GM19324 (cell line): ENCODE results near the gene IL4.
A peak's percentile ranks its signal among the peaks of the same experiment; 100 is the strongest.

Experiments used
- ATAC-seq: cut with Tn5 transposase; IDR thresholded peaks from one replicate; pipeline ENCODE4 v1.9.1; 2021; ENCODE audit warnings: mild to moderate bottlenecking, moderate library complexity; ENCODE audit not compliant: unreplicated experiment, low FRiP score

The IL4 gene

DNA sequence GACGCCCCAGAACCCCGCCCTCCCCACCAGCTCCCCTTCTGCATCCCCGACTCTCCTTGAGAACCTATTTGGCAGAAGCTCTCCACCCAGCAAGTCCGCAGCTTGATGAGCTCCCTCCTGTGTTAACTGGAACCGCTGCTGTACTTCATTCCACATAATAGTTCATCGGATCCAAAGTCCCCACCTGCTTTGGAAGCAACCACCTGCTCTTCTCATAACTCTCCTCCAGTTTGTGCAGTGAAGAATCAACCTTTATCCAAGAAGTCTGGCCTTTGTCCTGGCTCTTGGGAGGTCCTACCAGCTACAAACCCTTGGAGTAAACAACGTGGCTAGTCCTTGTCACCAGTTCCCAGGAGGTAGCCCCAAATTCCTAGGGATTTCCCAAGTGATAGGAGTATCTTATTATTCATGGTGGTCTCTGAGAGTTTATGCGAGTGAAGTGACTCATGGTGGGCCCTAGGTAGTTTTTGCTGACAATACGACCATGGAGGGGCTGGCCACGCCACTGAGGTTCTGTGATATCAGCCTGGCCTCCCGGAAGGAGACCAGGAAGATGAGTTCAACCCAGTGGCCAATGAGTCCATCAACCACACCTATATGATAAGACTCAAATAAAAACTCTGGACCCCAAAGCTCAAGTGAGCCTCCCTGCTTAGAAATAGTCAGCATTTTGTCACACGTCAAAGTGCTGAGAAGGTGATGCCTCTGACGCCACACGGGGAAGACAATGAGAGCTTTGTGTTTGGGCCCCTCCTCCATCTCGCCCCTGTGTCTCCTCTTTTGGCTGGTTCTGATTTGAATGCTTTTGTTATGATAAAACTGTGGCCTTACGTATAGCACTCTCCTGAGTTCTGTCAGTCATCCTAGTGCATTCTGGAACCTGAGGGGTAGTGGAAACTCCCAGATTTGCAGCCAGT lies 3.6 kb upstream of the IL4 start:
- no peak for ATAC-seq

- no peak for ATAC-seq
These were observed 2.8 kb upstream of the IL4 start for GRCh38 chr5:132671000-132671399.

- no peak for ATAC-seq
These were observed 301 bp upstream of the IL4 start for GRCh38 chr5:132673488-132673887.

DNA sequence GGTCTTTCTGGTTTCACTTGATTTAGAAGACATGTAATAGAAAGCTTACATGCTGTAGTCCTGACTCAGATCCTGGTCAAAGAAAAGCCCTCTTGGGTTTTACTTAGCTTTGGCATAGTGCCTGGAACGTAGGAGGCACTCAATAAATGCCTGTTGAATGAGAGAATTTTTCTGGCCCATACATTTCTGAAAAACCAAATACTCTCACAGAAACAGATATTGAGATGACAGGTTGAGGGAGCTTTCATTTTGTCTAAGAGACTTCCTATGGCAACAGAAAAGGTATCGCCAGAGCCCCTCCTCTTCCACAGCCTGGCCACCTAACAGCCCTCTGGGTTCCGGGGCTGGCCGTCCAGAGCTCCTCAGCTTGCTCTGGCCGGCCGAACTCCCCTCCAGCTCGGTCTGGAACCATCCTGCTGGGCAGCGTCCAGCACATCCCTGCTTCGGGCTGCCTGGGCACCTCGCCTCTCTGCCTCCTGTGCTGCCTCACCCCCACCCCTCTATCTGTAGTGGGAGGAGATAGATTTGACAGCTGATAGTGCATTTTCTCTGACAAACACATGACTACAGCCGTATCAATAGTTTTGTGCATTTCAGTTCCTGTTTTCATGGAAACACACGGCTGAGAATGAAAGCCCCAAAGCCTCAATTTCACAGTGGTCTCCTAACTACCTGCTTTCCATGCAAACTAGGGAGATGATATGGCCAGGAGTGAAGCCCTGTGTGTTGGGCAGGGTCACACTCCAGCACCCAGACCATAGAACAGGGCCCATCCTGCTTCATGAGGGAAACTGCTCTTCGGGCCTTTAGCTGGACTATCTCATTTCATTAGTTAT lies 1.1 kb downstream of the IL4 start:
- ATAC-seq, result peak; percentile 75

DNA sequence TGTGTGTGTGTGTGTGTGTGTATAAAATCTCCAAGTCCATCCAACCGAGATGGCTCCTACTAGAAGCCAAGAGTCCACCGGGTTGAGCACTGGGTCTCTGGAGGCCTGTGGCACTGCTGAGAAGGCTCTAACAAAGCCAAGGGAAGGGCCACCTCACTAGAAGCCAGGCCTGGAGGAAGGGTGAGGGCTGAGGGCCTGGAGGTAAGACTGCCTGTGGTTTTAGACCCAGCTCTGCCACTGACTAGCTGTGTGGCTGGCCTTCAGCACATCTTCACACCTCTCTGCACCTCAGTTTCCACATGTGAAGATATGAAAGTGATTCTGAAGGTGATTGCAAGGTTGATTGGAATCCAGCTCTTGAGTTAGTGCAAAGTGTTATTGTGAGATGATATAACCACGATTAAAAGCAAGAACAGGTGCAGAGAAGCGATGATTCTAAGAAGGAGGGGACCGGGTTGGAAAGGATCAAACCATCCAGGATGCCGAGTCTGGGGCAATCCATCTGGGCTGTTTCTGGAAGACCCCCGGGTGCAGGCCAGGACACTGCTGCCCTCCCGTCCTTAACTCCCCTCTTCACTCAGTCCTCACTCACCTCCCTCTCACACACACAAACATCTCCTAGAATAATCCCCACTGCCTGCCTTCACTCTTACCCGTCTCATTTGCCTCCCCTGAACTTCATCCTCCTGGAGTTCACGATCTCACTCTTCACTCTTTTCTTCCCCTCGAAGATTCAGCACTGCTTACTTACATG lies 2.3 kb downstream of the IL4 start:
- no peak for ATAC-seq

- no peak for ATAC-seq
These were observed 3.4 kb downstream of the IL4 start for GRCh38 chr5:132677191-132677590.

- no peak for ATAC-seq
These were observed 4.1 kb downstream of the IL4 start for GRCh38 chr5:132677682-132678400.

DNA sequence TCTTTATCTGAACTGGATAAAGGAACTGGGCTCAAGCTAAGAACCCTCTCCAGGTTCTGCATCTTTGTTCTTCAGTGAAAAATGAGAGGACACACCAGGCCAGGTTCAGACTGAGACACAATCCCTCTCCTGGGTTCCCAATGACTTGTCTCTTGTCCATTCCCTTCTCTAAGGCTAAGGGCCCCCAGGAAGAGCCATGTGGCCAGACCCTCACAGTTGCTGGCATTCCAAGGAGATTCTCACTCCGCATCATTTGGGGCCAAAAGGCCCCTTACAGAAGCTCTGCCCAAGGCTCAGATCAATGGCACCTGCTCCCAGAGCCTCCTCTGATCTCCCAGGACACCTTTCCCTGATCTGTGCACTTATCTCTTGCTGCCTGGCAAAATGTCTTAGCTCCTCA lies 4.9 kb downstream of the IL4 start:
- no peak for ATAC-seq

DNA sequence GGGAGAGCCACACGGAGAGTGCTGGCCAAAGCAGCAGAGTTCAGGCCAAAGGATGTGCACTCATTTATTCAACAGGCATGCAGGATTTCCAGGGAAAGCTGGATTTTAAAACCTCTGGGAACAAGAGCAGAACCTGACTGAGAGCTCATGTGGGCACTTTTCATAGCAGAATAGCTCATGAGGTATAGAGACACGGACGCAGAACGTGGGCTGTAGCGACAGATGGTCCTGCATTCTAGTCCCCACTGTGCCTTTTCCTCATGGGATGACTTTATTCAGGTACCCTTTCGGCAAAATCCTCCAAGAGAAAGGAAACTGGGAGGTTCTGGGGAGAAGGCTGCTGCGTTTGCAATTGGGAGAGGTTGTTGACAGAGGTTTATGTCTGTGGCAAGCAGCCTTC lies 5.4 kb downstream of the IL4 start:
- ATAC-seq, result no peak

DNA sequence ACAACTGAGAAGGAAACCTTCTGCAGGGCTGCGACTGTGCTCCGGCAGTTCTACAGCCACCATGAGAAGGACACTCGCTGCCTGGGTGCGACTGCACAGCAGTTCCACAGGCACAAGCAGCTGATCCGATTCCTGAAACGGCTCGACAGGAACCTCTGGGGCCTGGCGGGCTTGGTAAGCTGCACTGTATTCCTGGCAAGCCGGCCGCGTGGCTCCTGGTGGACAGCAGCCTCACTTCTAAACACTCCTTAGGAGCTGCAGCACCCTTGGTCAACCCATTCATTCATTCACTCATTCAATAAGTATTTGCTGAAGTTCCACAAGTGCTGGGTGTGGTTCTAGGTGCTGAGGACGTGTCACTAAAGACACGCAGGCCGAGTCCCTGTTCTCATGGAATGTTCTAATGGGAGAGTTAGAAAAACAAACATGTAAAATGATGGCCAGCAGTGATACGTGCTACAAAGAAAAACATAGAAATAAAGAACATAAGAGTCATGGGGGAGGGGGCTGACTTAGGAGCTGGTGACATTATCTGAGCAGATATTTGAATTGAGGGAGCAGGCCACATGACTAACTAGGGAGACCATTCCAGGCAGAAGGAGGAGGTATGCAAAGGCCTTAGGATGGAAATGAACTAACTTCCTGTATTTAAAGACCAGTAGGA lies 6.1 kb downstream of the IL4 start:
- ATAC-seq, result no peak

DNA sequence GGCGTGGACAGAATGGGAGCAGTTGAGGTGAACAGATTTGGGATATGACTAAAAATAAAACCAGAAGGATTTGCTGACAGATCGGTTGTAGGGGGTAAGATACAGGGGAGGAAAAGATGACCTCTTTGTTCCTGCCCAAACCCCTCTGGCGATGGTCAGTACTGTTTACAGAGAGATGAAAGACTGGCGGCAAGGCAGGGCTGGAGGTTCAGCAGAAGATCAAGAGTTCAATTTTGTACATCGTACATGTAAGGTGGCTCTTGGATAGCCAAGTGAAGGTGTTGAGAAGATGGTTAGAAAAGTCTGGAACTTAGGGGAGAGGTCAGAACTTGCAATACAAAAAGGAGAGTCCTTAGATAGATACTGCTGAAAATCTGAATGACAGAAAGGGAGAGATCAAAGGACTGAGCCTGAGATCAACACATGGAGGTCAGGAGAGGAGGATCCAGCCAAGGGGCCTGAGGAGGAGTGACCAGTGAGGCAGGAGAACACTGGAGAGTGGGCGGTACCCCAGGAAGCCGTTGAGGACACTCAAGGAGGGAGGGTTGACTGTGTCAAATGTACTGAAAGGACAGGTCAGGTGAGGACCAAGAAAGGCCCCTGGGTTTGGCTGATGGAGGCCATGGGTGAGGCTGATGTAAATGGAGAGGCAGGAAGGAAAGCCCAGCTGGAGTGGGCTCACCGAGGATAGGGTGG lies 7.1 kb downstream of the IL4 start:
- no peak for ATAC-seq

DNA sequence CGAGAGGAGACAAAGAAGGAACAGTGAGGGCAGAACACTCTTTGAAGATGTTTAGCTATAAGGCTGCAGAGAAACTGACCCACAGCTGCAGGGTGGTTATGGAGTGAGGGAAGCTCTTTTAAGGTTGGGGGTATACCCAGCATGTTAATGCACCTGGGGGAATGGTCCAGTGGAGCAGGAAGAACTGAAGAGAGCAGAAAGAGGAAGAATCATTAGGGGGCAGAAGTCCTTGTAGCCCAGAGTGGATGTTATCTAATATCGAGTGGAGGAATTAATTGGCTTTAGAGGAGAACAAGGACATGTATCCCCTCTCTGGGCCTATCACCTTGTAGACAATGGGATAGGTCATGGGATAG lies 7.7 kb downstream of the IL4 start:
- ATAC-seq, result no peak

GRCh38 chr5:132681983-132682382 lies 8.2 kb downstream of the IL4 start:
- ATAC-seq, result no peak

DNA sequence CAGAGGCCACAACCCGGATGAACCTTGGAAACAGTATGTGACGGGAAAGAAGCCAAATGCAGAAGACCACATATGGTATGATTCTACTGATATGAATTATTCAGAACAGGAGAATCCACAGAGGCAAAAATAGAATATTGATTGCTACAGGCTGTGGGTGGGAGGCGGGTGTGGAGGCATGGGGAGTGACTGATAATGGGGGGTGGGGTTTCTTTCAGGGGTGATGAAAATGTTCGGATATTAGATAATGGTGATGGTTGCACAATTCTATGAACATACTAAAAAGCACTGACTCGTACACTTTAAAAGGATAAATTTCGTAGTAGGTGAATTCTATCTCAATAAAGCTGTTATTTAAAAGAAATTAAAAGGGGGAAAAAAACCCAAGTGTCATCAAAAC lies 10.7 kb downstream of the IL4 start:
- ATAC-seq, result no peak

- no peak for ATAC-seq
These were observed 11.3 kb downstream of the IL4 start for GRCh38 chr5:132684922-132685720.

DNA sequence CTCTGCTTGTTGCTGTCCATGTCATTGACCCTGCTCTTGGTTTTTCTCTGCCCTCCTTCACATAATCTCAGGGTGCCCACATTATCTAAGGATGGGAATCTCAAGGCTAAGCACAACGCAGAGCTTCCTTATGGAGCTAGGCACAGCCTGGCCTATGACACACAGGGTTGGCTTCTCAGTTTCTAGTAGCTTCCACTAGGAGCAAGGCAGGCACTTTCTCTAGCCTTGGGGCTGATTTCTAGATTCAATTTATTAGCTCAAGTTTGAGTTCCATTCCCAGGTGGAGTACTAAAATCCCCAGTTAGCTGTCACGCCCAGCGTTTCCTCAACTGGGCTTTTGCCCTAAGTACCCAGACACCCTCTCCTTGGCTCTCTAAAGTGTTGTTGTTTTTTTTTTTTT lies 12.4 kb downstream of the IL4 start:
- ATAC-seq, result no peak

DNA sequence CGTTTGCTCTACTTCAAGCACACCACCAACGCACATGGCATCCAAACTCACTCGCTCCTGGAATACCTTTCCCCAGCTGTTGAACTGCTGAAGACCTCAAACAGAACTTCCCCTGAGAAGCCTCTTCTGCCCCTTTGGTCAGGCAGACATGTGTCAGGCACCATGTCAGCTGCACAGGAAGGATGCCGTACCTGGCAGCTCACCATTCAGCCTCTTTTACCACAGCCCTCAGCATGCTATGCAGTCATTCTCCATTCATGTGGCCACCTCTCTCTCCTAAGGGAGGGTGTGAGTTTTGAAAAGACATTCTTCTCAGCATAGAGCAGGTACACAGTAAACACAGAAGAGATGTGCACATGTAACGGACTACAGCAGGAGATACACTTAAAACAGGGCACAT lies 14.2 kb downstream of the IL4 start:
- ATAC-seq, result peak; percentile 34

DNA sequence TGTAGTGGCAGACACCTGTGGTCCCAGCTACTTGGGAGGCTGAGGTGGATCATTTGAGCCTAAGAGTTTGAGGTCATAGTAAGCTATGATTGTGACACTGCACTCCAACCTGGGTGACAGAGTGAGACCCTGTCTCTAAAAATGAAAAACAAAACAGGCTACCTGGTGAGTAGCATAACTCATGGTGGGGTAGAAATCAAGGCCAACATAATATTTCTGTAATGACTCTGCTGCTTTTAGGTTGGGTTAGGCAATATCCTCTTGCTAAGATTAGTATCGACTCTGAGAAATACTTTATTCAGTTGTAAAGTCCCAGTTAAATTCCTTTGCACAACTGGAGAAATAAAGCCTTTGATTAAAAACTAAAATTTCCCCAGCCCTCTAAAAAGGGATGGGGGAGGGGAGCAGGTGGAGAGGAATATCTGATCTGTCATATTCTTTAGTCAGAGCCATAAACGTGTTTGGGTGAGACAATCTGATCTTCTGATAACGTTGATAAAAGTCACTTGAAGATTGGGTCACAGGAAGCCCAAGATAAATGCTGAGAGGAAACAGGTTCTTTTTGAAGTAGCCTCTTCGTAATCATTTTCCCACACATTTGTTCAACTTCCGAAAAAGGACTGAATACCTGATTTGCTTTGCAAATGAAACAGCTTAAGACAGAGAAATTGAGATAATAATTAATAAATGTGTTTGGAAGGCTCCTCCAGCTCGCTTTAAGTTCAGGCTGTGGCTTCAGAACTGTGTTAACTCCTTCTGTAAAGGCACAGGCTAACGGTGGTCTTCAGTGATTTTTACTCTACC lies 14.9 kb downstream of the IL4 start:
- ATAC-seq, result no peak
